HUDEP-2 (cell line): ENCODE data around the gene RGS18.
"Not testable (repeated sequence)": the region's sequence is repeated elsewhere in the genome, so short reads cannot be mapped to it uniquely, and the experiment has no call there.

Experiments
- DNase-seq, 76 experiments: peaks; one replicate each; lab custom pipeline; 2025; ENCODE audit not compliant: unreplicated experiment in 76 of 76; lab: John Stamatoyannopoulos, UW

The RGS18 gene

GRCh38 chr1:192158181-192158580, at the start of gene RGS18:
TSS of gene RGS18 (plus strand) at chr1:192158462. CDS start at chr1:192158638, 176 bp downstream.
- no peak for DNase-seq

- DNase-seq = no peak
Observed at GRCh38 chr1:192109576-192109975, 48.7 kb upstream of the RGS18 start.

GRCh38 chr1:192115000-192115399, 43.3 kb upstream of the RGS18 start:
- DNase-seq = no peak

GRCh38 chr1:192118881-192119405, 39.3 kb upstream of the RGS18 start:
- no peak for DNase-seq

GRCh38 chr1:192119701-192120100, 38.6 kb upstream of the RGS18 start:
- DNase-seq = no peak

GRCh38 chr1:192122668-192123067, 35.6 kb upstream of the RGS18 start:
- no peak for DNase-seq

- DNase-seq = no peak
Observed at GRCh38 chr1:192123212-192123611, 35.0 kb upstream of the RGS18 start.

- DNase-seq = no peak
Observed at GRCh38 chr1:192126030-192126619, 32.1 kb upstream of the RGS18 start.

- DNase-seq = no peak
Observed at GRCh38 chr1:192130175-192130574, 28.1 kb upstream of the RGS18 start.

- DNase-seq = not testable (repeated sequence)
Observed at GRCh38 chr1:192130865-192131264, 27.4 kb upstream of the RGS18 start.

- no peak for DNase-seq
Observed at GRCh38 chr1:192131914-192132313, 26.3 kb upstream of the RGS18 start.

GRCh38 chr1:192133350-192133926, 24.8 kb upstream of the RGS18 start:
- no peak for DNase-seq

GRCh38 chr1:192140382-192140781, 17.9 kb upstream of the RGS18 start:
- no peak for DNase-seq

GRCh38 chr1:192147221-192147620, 11.0 kb upstream of the RGS18 start:
- no peak for DNase-seq

- DNase-seq = no peak
Observed at GRCh38 chr1:192147696-192148095, 10.6 kb upstream of the RGS18 start.

- DNase-seq = no peak
Observed at GRCh38 chr1:192151176-192151575, 7.1 kb upstream of the RGS18 start.

GRCh38 chr1:192153276-192153675, 5.0 kb upstream of the RGS18 start:
- no peak for DNase-seq

- DNase-seq = no peak
Observed at GRCh38 chr1:192157067-192157466, 1.2 kb upstream of the RGS18 start.

- DNase-seq = no peak
Observed at GRCh38 chr1:192159014-192159413, 752 bp downstream of the RGS18 start.

- no peak for DNase-seq
Observed at GRCh38 chr1:192159781-192160180, 1.5 kb downstream of the RGS18 start.

GRCh38 chr1:192160196-192160595, 1.9 kb downstream of the RGS18 start:
- DNase-seq = no peak

- DNase-seq = no peak
Observed at GRCh38 chr1:192161976-192162375, 3.7 kb downstream of the RGS18 start.

GRCh38 chr1:192162376-192162775, 4.1 kb downstream of the RGS18 start:
- no peak for DNase-seq
